Stimulated activated CD4-positive, alpha-beta T cell treated with anti-CD3 and anti-CD28 coated beads, Interleukin-2, amount 100 ng/mL, for 48 hours (primary cell): Measurements from ENCODE around the gene PPM1F.
"Not testable (repeated sequence)": the region's sequence is repeated elsewhere in the genome, so short reads cannot be mapped to it uniquely, and the experiment has no call there.

Source experiments
- DNase-seq, 2 donors: peaks; one replicate each; pipeline ENCODE4 v3.0.0-alpha.2; 2020

Gene PPM1F

DNA sequence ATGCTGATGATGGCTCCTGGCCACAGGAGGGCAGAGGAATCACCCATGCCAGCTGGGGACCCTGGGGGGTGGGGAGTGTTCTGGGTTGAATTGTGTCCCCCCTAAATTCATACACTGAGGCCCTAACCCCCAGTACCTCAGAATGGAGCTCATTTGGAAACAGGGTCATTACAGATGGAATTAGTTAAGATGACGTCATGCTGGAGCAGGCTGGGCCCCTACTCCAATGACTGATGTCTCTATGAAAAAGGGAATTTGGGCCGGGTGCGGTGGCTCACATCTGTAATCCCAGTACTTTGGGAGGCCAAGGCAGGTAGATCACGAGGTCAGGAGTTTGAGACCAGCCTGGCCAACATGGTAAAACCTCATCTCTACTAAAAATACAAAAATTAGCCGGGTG, 12.7 kb downstream of the PPM1F start:
- not testable (repeated sequence) for DNase-seq

DNA sequence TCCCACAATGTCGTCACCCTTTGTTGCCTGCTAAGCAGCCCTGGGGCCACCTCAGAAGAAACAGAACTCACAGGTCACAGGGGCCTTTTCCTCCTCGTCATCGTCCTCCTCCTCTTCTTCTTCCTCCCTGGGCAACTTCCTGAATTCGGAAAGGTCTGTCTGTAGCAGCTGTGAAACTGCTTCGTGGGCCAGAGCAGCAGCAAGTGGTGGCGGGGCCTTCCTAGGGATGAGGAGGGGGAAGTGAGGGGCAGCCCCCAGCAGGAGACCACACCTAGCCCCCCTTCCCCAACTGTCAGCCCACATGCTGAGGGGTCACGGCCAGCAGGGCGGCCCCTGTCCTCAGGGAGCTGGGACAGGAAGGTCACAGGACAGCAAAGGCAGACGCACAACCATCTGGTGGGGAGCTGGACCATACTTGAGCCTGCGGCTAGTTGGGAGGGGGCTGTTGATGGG, 13.2 kb downstream of the PPM1F start:
- DNase-seq: no peak

DNA sequence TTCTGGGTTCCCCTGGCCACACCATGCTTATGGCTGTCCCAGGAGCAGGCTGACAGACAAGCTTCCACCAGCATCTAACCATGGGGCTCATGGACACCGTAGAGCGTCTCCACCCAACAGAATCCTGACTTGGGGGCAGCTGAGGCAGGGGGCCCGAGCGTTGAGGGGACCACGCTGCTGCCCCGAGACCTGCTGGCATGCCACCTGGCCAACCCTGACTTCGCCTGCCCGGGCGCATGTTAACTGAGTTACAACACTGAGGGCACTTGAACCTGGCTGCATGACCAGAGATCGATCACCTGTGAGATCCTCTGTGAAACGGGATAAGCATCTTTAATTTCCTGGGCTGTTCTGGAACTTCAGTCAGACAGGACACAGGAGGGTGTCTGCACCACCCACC, 13.7 kb downstream of the PPM1F start:
- DNase-seq: no peak

DNA sequence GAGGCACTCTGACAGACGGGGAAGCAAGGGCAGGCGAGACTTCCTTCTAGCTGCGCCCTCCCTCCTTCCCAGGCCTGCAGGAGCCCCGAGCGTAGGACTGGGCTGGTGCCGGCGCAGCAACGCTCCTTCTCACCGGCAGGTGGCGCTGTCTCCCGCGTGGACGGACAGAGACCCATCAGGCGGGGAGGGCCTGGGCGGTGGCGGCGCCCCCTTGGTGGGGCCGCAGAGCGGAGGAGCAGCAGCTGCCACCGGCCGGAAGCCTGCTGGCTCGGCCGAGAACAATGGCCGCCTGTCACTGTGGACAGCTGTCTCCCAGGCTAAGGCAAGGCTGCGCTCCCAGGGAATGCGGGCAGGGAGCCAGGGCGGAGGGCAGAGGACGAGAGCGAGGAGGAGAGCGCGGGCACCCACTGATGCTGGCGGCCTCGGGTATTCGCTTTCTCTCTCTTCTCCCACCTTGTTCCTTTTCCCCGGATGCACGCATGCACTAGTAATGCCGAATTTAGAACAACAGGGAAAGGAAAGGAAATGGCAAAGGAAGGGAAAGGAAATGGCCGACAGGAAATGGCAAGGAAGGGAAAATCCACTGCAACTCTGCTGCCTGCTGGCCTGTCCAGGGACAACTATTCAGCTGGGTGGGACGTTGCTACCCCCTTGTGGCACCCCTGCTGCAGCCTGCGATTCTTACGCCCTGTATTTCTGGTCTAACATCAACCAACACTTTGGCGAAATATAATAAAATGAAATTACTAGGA, 14.4 kb downstream of the PPM1F start:
- peak; percentile 95 to 96 for DNase-seq

DNA sequence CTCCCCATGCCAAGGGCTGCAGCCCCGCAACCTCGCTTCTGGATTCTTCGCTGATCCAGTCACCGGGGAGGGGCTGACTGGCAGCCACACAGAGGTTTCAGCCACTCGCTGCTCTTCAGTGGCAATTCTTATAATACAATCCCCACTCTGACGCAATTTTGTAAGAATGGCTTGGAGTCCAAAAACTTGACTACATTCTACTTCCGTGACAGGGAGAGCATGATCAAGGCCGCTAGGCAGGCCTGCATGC, 14.9 kb downstream of the PPM1F start:
- DNase-seq: no peak

DNA sequence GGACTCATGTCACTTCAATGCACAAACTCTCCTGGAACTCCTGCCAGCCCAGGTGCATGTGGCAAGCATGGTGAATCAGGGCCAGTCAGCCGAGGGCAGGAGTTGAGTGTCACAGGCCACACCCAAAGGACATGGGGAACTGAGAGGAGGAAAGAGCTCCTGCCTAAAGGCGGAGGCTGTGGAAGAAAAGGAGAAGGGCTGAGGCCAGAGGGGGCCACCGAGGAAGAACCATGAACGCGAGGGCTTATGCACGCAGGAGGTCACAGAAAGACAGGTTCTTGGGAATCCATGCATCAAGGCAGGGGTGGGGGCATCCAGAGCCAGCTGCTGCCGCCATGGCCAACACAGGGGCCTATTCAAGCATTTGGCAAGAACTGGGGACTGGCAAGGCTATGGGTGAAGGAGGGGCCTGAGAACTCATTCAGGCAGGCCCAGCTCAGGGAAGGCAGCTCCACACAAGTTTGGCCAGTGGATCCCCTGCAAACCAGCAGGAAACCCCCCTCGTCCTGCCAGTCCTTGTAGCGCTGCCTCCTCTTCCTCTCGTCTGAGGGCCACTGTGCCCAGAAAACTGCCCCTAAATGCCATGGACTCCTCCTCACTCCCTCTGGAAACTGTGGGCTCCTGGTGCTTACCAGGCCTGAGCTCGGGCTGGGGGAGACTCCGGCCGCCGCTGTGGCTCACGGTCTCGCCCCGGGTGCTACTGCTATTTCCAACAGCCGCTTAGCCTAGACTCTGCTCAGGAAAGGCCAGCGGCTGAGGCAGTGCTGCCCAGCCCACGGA, 15.4 kb downstream of the PPM1F start:
- no peak for DNase-seq

DNA sequence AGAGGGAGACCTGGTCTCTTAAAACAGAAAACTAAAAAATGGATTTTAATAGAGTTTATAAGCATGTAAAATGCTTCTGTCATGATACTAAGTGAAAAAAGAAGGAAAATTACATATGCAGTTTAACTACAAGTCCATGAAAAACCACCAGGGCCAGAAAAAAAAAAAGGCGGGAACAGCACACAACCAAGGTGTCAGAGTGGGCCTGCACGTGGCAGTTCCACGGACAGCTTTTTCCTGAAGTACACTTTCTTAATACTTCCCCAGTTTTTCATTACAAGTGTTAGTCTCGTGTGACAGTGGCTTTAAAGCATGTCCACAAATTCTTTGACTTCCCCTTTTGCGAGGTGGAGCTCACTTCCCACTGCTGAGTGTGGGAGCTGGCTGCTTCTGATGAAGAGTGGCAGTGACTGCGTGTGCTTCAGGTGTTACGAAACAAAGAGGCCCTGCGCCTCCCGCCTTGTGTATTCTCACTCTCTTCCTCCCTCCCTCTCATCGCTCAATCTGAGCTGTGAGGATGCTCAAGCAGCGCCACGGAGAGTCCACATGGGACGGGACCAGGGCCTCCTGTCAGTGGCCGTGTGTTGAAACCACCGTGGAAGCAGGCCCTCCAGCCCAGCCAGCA, 16.4 kb downstream of the PPM1F start:
- no peak for DNase-seq

DNA sequence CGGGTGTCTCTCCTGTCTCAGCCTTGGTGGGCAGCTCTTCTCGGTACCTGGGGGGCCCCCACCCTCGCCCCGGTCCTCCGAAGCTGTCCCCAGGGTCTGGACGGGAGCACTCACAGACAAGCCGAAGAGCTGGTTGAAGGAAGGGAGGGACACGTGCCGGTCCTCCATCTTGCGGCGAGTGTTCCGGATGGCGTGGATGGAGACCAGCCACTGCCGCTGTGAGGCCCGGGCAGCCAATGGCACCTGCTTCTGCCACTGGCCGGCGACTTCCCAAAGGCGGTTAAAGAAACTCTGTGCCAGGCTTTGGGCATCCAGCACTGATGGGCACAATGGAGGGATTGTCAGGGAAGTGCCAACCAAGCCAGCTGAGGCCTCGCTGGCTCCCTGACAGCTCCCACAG, 18.7 kb downstream of the PPM1F start:
- no peak for DNase-seq

DNA sequence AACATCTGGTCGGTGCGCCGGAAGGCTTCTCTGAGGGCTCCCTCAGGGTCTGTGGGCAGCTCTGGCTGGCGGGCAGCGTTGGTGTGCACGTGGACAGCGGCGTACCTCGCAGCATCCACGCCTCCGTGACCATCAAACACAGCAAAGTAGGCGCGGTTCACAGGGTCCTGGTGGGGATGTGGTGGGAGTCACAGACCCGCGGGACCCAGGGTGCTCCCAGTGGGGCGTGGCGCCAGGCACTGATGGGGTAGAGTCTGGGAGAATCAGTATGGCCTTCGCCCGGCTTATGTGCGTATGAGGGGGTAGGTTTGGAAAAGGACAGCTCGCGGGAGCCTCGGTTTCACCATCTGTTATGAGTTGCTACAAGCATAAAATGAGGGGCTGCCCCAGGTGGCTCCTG, 19.2 kb downstream of the PPM1F start:
- DNase-seq: no peak

DNA sequence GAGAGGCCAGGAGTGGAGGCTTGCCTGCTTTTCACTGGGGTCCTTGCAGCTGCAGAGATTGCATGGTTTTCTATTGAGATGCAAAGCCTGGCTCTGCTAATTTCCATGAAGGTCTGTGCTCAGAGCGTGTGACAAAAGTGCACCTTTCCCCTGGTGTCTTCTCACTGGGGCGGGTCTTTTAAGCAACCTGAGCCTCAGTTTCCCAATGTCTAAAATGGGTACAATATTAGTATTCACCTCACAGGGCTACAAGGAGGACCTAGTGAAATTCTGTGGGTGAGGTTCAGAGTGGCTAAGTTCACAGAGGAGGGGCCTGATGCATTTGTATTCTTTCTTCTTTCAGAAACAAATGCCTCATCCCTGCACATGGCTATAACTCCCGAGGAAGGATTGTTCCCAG, 20.3 kb downstream of the PPM1F start:
- no peak for DNase-seq

DNA sequence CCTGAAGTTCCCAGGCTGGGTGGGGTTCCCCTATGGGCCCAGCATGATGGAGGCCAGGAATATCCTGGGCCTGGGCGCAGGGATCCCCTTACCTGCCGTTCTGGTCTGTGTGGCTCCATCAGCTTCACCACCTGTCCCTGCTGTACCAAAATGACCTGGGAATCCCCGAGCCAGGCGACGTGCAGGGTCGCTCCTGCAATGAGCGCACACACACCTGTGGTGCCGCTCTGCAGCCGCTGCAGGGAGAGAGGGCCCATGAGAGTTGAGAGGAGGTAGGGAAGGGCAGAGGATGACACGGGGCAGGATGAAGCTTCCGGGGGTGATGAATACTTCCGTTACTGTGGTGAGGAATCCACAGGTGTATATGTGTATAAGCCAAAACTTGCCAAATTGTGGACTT, 21.6 kb downstream of the PPM1F start:
- DNase-seq: no peak

DNA sequence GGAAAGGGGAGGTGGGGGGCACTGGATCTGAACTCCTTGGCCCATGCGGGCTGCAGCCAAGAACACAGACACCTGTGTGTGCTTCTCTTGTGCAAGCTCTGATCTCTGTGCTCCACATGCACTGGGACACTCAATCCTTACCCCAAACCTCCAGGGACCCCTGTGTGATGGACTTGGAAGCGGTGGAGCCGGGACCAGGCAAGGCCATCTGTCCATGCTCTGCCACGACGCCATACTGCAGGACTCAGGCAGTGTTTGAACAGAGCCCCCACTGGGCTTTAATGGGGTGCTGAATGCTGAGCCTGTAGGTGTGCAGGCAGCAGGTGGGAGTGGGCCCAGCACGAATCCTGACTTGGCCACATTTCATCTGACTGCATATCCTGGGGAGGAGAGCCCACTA, 23.4 kb downstream of the PPM1F start:
- no peak for DNase-seq

DNA sequence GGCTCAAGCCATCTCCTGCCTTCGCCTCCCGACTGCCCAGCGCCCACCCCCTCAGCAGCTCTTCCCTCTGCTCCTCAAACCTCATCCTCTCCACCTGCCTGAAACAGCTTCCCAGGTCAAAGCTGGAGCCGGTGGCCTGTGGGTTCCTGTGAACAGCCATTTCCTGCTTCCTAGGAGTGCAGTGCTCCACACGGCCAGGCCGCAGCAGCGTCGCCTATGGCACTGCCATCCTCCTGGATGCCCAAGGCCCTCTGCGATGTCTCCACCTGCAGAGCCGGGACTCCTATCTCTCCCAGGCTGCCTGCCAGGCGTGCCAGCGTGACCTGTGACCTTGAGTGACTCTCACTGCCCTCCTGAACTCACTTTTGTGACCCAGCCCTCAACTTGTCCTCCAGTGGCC, 24.6 kb downstream of the PPM1F start:
- no peak for DNase-seq

DNA sequence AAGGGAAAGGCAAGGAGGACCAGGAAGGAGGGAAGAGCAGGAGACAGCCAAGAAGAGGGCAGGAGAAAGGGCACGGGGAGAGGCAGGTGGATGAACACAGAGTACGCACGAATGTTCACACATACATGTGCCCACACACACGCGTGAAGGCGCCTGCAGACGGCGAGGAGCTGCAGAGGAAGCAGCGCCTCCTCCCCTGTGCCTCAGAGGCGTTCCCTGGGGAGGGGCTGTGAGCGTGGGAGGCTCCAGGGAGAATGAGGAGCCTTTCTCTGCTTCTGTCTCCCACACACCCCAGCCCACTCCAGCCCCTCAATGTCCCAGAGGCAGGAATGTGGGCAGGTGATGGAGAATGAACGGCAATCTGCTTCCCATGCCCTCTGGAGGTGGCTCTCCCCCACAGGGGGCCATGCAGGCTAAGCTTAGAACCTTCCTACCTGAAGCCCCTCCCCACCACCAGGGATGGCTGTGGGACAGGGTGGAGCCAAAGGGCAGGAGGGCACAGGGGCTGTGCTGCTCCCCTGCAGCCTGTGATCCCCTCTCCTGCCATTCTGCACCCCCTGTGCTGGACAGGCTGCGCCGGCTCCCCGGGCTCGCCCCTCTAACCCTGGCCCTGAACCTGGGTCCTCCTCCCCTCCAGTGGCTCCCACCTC, 25.3 kb downstream of the PPM1F start:
- no peak for DNase-seq

DNA sequence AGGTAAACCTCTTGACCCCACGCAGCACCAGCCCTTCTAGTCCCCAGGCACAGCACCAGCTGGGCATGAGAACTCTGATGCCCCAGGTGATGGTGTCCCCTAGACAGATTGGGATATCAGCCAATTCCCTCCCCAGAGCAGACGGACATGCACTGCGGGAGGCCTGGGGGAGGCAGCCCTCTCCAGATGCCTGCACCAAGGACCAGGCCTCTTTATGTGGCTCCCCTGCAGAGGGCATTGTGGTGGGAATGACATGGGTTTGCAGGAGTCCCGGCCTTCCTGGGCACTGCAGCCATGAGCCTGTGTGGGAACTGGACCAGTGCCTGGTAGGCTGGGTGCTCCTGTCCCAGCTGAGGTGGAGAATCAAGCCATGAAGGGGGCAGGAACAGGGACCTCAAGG, 25.9 kb downstream of the PPM1F start:
- no peak for DNase-seq

DNA sequence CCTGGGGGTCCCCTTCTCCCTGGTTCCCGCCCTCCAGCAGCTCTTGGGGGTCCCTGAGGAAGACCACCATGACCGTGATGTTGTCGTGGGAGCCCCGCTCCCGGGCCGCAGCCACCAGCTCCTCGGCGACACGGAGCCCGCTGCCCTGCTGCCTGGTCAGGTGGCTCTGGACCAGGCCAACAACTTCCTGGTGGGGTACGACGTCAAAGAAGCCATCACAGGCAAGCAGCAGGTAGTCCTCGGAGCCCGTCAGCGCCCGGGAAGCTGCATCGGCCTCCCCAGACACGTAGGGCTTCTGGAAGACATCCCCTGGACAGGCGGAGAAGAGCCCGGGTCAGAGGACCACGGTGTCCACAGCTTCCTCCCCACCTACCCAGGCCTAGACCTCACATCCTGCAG, 29.5 kb downstream of the PPM1F start:
- no peak for DNase-seq

DNA sequence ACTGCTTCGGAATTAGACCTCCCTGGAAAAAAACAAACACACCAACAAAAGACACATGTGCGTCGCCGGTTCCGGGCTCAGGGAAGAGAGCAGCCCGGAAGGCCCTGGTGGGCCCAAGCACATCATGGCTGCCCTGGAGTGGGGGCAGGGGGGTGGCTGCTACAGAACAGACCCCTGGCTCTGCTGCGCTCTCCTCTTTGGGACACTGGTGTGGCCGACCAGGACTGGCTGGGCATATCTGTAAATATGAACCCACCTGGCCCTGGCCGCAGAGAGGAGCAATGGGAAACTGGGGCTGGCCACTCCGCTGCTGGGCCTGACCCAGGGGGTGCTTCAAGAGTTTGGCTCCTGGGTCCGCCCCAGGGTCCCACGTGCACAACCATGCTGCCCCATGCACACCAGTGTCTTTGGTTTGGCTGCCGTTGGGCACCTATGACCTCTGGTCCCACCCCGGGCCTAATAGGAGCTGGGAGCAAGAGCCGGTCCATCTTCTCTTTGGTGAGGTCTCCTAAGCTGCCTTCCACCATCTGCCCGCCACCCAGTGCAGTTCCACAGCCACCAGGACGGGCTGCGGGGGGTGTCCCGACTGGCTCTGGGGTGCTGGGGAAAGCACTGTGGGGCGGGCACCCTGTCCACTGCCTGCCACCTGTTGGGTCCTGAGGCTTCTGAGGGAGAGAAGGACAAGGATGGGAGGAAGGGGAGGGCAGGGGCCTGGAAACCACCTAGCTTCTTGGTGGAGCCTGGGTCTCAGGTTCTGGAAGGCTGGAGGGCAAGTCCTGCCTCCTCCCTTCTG, 30.1 kb downstream of the PPM1F start:
- DNase-seq: no peak

DNA sequence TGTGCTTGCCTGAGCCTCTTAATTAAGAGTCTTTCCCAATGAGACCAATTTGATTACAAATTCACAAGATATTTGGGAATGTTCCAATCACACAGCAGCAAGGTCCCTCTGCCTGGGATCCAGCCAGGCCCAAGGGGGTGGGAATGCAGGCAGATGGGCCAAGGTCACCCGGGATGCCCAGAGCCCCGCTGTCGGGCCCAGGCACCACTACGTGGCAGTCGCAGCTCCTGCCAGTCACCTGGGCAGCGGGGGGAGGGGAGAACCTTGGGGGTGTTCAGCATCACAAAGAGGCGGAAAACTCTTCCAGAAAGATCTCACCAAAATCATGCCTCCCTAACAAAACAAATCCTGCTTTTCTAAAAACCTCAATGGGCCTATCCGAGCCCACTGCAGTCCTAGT, 30.9 kb downstream of the PPM1F start:
- DNase-seq: no peak

DNA sequence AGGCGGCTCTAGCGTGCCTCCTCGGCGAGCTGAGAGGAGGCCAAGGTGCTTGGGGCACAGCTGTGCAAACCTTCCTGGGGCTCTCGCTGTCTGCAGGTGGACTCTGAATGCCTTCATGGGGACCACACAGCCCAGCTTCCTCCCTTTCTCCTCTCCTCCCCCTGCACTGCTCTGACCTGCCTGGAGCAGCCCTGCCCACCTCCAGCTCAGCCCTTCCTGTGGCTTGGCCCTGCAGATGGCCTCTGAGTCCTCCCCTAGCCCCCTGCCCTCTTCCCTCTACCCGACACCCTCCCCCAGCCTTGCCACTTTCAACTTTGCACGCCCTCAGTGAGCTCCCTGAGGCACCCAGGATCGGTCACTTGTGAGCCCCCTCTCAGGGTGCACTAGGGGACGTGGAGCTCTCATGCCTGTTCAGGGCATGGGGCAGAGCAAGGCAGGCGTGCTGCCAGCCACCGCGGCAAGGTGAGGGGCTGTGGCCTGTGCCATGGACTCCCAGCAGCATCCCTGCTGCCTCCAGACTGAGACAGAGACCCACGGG, 31.4 kb downstream of the PPM1F start:
- no peak for DNase-seq

DNA sequence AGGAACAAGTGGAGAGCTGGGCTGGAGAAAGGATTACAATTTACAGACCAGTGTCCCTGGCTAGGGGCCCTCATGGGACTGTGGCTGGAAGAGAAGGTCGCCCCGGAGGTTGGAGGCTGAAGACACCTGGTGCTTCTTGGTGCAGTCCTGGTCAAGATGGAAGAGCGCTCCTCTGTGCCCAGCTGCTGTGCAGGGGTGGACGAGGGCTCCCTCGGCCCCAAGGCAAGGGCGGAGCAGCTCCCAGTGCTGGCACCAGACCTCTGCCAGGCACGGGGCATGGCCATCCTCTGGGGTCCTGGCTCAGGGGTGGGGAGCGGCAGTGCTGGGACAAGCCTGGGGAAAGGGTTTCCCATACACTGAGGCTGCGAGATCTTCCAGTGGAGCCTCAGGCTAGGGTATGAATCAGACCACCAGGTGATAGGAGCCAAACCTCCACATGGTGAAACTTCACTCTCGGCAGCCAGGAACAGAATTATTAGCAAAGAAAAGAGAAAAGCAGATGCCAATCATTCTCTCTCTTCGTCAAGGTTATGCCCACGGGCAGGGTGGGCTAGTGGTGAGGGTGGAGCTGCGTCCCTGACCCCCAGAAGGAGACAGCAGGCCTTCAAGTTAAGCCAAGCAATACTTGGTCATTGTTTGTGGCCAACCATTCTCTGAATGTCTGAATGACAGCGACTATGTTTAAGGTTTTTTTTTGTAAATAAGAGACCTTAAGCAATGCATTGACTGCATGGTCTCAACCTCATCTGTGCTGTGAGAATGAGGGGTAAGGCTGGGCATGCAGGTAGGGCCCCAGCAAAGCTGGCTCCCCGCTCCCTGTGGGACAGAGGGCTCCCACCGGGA, 32.1 kb downstream of the PPM1F start:
- DNase-seq: no peak

DNA sequence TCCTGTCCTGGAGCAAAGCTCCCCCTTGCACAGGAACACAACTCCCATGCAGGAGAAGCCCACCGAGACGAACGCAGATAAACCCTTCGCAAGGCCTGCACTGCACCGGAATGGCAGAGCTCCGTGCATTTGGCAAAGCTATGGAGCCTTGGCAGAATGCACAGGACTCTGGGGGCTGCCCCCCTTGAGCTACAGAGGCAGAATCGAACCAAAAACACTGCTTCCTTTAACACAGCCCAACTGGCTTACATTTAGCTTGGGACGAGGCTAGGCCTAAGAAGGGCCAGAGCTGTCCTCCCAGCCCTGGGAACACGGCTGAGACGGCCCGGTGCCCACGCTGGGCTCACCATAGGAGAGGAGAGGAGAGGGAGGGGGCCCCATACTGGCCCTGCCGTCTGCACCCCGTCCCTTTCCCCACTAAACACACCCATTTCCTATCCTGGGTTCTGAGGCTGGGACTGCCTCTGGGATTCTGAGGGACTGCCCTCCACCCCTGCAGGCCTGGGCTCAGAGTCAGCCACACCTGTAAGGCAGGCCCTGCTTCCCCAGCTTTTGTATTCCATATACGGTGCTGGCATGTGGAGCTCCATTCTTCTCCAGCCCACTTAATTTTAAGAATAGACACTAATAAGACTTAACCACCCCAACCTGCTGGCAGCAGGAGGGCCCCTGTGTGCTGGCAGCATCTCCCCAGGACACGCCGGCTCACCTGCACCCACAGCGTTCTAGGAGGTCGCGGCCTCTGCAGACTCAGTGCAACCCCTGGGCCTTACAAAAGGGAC, 32.9 kb downstream of the PPM1F start:
- no peak for DNase-seq
